Gastrocnemius medialis (tissue), 4 donors: ENCODE measurements around the gene FGFRL1.

Experiments
- CTCF ChIP-seq, 5 experiments: fragments of 450-650 bp in 3 of 5; fragments of 200-600 bp in 2 of 5; sonication (generic) in 2 of 5; IDR thresholded peaks in 4 of 5; conservative IDR thresholded peaks in 1 of 5; 1 replicate in 4 of 5; 2 replicates in 1 of 5; pipeline ENCODE4 v1.5.1; 2016 to 2019; ENCODE audit warnings: antibody characterized with exemption in 5 of 5, mild to moderate bottlenecking in 3 of 5, moderate library complexity in 3 of 5
- POLR2A ChIP-seq, 2 donors: fragments of 450-650 bp; IDR thresholded peaks; one replicate each; pipeline ENCODE4 v1.6.1; 2017; ENCODE audit warnings: antibody characterized with exemption in 2 of 2, mild to moderate bottlenecking in 2 of 2, moderate library complexity in 2 of 2

- TF ChIP-seq CTCF (IDR thresholded peaks at IDR 0.05 in 4 of 5, conservative IDR thresholded peaks at IDR 0.05 in 1 of 5) (no peak), POLR2A (IDR thresholded peaks at IDR 0.05) (no peak)
Observed at GRCh38 chr4:1058997-1059665, 47.7 kb downstream of the FGFRL1 start.
